ENCODE data around the gene CXCL1. TPM values are rescaled to one million over a fixed set of nuclear protein-coding genes. Genes with fewer than 3 reads are reported as not detected.
A peak's percentile ranks its signal among the peaks of the same experiment; 100 is the strongest.

The CXCL1 gene
- total and polyA plus RNA-seq, 7 donors = 1.5 to 222 (median 6.8) TPM

DNA sequence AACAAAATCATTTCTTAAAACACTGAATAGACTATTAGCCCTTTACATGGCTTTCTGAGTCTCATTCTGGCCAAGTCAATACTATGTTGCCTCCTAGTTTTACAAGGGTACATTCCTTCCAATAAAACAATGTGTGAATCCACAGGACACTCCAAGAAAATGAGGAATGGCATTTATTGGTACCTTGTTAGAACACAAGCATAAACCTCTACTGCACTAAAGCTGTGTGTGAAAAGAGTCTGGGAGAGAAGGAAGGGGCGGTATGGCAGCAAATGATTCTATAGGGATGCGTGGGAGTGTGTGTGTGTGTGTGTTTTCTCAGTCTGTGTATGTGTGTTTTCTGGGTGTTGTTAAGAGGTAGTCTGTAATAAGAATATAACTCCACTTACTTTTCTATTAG, 48.9 kb downstream of the CXCL1 start:
- intact Hi-C loops (cut with DNase I) = no loop called here
- no peaks in the 10 kb centered on the region for H3K9me3 ChIP-seq
- no peaks in the 10 kb centered on the region for H3K27me3 ChIP-seq
- H3K4me1 ChIP-seq = peaks cover 0 to 20% (median 12%) of the 10 kb centered on the region in 4 donors
- no peaks in the 10 kb centered on the region for H3K36me3 ChIP-seq
- H3K27ac ChIP-seq = peak overlapping the region in 3 of 4 donors; percentile 68 to 77 (median 76)
- WGBS, 2 donors = 57 to 75% methylated on average over 2 of the region's 2 CpGs
- TF ChIP-seq EP300 (IDR thresholded peaks at IDR 0.05) = no peak
- peak in 2 of 4 donors; percentile 37 to 54 for TF ChIP-seq POLR2AphosphoS5 (IDR thresholded peaks at IDR 0.05)
- no peak for TF ChIP-seq CTCF (IDR thresholded peaks at IDR 0.05)
- no peak for DNase-seq
- no peak overlapping the region for H3K4me3 ChIP-seq

GRCh38 chr4:73919691-73920090, 50.5 kb downstream of the CXCL1 start:
- no peaks in the 10 kb centered on the region for H3K27me3 ChIP-seq
- intact Hi-C loops (cut with DNase I) = loop anchor here (5.0 kb wide), 1 partner anchor 257 kb away; no protein-coding TSS in a partner anchor
- H3K36me3 ChIP-seq = no peaks in the 10 kb centered on the region
- H3K4me1 ChIP-seq = peaks cover 0 to 21% (median 12%) of the 10 kb centered on the region in 4 donors
- WGBS, 2 donors = 89 to 92% methylated on average over 3 of the region's 3 CpGs
- H3K9me3 ChIP-seq = no peaks in the 10 kb centered on the region
- no peak overlapping the region for H3K4me3 ChIP-seq
- peak overlapping the region in 2 of 4 donors; percentile 10 to 77 for H3K27ac ChIP-seq
- no peak for DNase-seq
- TF ChIP-seq POLR2A (IDR thresholded peaks at IDR 0.05) (no peak), CTCF (IDR thresholded peaks at IDR 0.05) (no peak), EP300 (IDR thresholded peaks at IDR 0.05) (no peak), POLR2AphosphoS5 (IDR thresholded peaks at IDR 0.05) (no peak)

Other genes starting within 250 kb of the CXCL1 start
- under 1 TPM in 3 of 4 donors, not detected in 1; under 0.01 to 0.41 (median 0.36) TPM for gene RASSF6, start 249.0 kb upstream of the CXCL1 start, total RNA-seq
- gene RASSF6, start 249.0 kb upstream of the CXCL1 start, polyA plus RNA-seq = 10 to 100 TPM in 2 of 3 donors, 1 to 10 TPM in 1; 6.6 to 30.1 (median 20.4) TPM
- 1 to 10 TPM in 1 of 4 donors, under 1 TPM in 2, not detected in 1; 0.36 to 3.4 (median 0.66) TPM for gene CXCL8, start 128.8 kb upstream of the CXCL1 start, total RNA-seq
- 100 to 1,000 TPM in 1 of 3 donors, 10 to 100 TPM in 2; 12.6 to 109 (median 13.4) TPM for gene CXCL8, start 128.8 kb upstream of the CXCL1 start, polyA plus RNA-seq
- gene CXCL6, start 32.7 kb upstream of the CXCL1 start, total RNA-seq = 1 to 10 TPM in 1 of 4 donors, under 1 TPM in 2, not detected in 1; 0.33 to 9.6 (median 0.95) TPM
- gene CXCL6, start 32.7 kb upstream of the CXCL1 start, polyA plus RNA-seq = 1 to 10 TPM in 1 of 3 donors, under 1 TPM in 1, not detected in 1; 0.60 to 1.5 TPM
- not detected for gene PF4V1, start 16.1 kb upstream of the CXCL1 start, total RNA-seq
- not detected for gene PF4V1, start 16.1 kb upstream of the CXCL1 start, polyA plus RNA-seq
- gene PF4, start 112.6 kb downstream of the CXCL1 start, total RNA-seq = 1 to 10 TPM in 1 of 4 donors, not detected in 3; 3.0 TPM
- gene PF4, start 112.6 kb downstream of the CXCL1 start, polyA plus RNA-seq = 10 to 100 TPM in 1 of 3 donors, not detected in 2; 14.7 TPM
- not detected for gene PPBP, start 118.8 kb downstream of the CXCL1 start, total RNA-seq
- under 1 TPM in 1 of 3 donors, not detected in 2; 0.38 TPM for gene PPBP, start 118.8 kb downstream of the CXCL1 start, polyA plus RNA-seq
- not detected for gene CXCL5, start 129.3 kb downstream of the CXCL1 start, total RNA-seq
- gene CXCL5, start 129.3 kb downstream of the CXCL1 start, polyA plus RNA-seq = under 1 TPM in 2 of 3 donors, not detected in 1; 0.83 to 0.92 TPM
- 1 to 10 TPM in 1 of 4 donors, not detected in 3; 4.8 TPM for gene CXCL3, start 169.3 kb downstream of the CXCL1 start, total RNA-seq
- gene CXCL3, start 169.3 kb downstream of the CXCL1 start, polyA plus RNA-seq = 10 to 100 TPM in 1 of 3 donors, 1 to 10 TPM in 2; 2.4 to 82.2 (median 3.5) TPM
- 10 to 100 TPM in 3 of 4 donors, 1 to 10 TPM in 1; 3.9 to 29.5 (median 14.3) TPM for gene CXCL2, start 229.8 kb downstream of the CXCL1 start, total RNA-seq
- gene CXCL2, start 229.8 kb downstream of the CXCL1 start, polyA plus RNA-seq = 10 to 100 TPM in 1 of 3 donors, 1 to 10 TPM in 2; 6.9 to 69.1 (median 7.8) TPM

Data from sigmoid colon (tissue), 7 donors.